ENCODE measurements around the gene GLT1D1.
"Not testable (repeated sequence)": the region's sequence is repeated elsewhere in the genome, so short reads cannot be mapped to it uniquely, and the experiment has no call there.

GLT1D1 gene

GRCh38 chr12:128852885-128853599 lies at the start of gene GLT1D1:
TSS of gene GLT1D1 (plus strand) at chr12:128853478. CDS start at chr12:128853582, 104 bp downstream.
- DNase-seq (ENCODE audit: low read depth) = no peak
- no peak within 1 kb of the TSS for H3K4me3 ChIP-seq (ENCODE audit: low read depth, low read length)

DNA sequence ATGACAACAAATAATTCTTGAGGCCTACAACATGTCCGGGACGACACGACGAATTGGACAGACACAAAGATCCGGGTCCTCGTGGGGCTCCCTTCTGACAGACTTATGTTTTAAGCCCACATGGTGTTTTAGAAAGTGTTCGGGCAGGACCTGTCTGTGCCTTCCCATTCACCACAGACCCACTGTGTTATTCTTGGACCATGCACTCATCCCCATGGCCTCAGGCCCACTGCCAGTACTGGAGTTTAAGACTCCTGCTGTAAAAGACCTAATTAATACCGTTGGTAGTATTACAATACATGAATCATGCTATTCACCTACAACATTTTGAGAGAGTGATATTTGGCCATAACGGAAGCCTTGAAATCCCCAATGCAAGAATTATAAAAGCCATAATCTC lies 49.5 kb upstream of the GLT1D1 start:
- no peak for DNase-seq (ENCODE audit: low read depth)
- H3K4me3 ChIP-seq (ENCODE audit: low read depth, low read length) = no peak overlapping the region

DNA sequence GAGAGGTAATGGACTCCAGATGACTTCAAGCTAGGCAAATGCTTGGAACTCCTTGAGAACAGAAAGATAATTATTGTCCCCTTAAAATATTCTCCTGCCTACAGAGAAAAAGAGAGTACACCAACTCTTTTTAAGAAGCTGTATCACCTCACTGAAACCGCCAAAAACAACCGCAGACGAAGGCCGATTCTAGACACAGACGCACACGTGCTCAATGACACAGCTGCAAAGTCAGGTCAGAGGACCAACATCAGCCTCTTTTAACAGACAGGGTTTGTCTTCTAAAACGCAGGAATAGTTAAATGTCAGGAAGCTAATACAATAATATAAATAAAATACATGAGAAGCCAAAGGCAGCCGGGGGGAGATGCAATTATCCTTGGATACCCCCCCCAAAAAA lies 48.5 kb upstream of the GLT1D1 start:
- no peak for DNase-seq (ENCODE audit: low read depth)
- no peak overlapping the region for H3K4me3 ChIP-seq (ENCODE audit: low read depth, low read length)

- DNase-seq (ENCODE audit: low read depth); H3K4me3 ChIP-seq (ENCODE audit: low read depth, low read length): not testable (repeated sequence)
These were observed 47.9 kb upstream of the GLT1D1 start for GRCh38 chr12:128805406-128805805.

GRCh38 chr12:128806573-128806972 lies 46.7 kb upstream of the GLT1D1 start:
- DNase-seq (ENCODE audit: low read depth) = no peak
- no peak overlapping the region for H3K4me3 ChIP-seq (ENCODE audit: low read depth, low read length)

- no peak for DNase-seq (ENCODE audit: low read depth)
- no peak overlapping the region for H3K4me3 ChIP-seq (ENCODE audit: low read depth, low read length)
These were observed 46.0 kb upstream of the GLT1D1 start for GRCh38 chr12:128807161-128807724.

GRCh38 chr12:128808651-128809050 lies 44.6 kb upstream of the GLT1D1 start:
- H3K4me3 ChIP-seq (ENCODE audit: low read depth, low read length) = no peak overlapping the region
- DNase-seq (ENCODE audit: low read depth) = no peak

- DNase-seq (ENCODE audit: low read depth) = no peak
These were observed 42.8 kb upstream of the GLT1D1 start for GRCh38 chr12:128810182-128811127.

GRCh38 chr12:128811806-128812205 lies 41.5 kb upstream of the GLT1D1 start:
- H3K4me3 ChIP-seq (ENCODE audit: low read depth, low read length) = no peak overlapping the region
- no peak for DNase-seq (ENCODE audit: low read depth)

More at GRCh38 chr12:128810182-128811127, 42.8 kb upstream of the GLT1D1 start:
- H3K4me3 ChIP-seq (ENCODE audit: low read depth, low read length) = no peak overlapping the region

- DNase-seq (ENCODE audit: low read depth) = no peak
- no peak overlapping the region for H3K4me3 ChIP-seq (ENCODE audit: low read depth, low read length)
These were observed 39.9 kb upstream of the GLT1D1 start for GRCh38 chr12:128813392-128813791.

DNA sequence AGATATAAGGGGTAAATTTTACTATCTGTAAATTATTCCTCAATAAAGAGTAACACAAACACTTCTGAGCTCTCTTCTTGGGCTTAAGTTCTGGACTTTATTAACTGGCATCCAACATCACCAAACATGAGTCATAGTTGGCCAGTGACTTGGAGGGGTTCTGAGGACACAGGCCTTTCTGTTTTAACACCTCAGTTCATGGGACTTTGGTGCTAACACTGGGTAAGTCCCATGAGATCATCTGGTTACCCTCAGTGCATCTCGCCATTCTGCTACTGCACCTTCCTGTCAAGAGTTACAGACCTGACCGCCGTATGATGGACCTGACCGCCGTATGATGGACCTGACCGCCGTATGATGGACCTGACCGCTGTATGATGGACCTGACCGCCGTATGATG lies 39.4 kb upstream of the GLT1D1 start:
- no peak overlapping the region for H3K4me3 ChIP-seq (ENCODE audit: low read depth, low read length)
- DNase-seq (ENCODE audit: low read depth) = no peak

GRCh38 chr12:128814411-128815261 lies 38.6 kb upstream of the GLT1D1 start:
- no peak for DNase-seq (ENCODE audit: low read depth)
- no peak overlapping the region for H3K4me3 ChIP-seq (ENCODE audit: low read depth, low read length)

DNA sequence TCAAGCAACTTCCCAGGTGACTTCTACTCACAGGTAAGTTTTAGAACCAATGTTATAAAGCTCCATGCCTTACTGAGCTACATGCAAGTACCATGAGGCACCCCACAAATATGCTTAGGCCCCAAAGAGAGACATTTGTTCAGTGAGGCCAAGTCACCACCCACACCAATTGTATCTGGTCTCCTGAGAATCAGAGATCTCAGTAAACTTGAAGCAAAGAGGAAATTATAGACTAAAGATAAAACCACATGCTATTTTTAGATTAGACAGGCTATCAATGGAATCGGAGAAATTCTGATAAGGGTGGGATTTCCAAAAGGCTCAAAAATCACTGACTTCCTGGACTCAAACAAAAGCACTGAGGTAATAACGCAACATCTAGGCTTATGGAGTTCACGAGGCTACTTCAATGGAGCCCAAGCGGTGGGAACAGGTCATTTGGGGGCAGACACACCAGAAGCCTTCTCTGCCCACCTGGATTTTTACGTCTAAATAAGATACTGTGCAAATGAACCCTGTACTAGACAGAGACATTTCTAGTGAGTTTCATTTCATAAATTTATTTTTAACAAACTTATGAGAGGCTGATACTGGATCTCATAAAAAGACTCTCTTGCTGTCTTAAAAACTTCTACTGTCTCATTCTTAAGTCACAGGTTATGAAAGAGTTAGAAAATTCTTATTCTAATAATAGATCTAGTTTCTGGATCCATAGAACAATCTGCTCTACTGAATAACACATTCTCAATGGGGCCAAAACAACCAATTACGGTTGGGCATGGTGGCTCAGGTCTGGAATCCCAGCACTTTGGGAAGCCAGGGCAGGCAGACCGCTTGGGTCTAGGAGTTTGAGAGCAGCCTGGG lies 37.3 kb upstream of the GLT1D1 start:
- no peak for DNase-seq (ENCODE audit: low read depth)
- no peak overlapping the region for H3K4me3 ChIP-seq (ENCODE audit: low read depth, low read length)

GRCh38 chr12:128816643-128816920 lies 36.7 kb upstream of the GLT1D1 start:
- no peak overlapping the region for H3K4me3 ChIP-seq (ENCODE audit: low read depth, low read length)
- DNase-seq (ENCODE audit: low read depth) = no peak

GRCh38 chr12:128817111-128818015 lies 35.9 kb upstream of the GLT1D1 start:
- no peak overlapping the region for H3K4me3 ChIP-seq (ENCODE audit: low read depth, low read length)
- peak; percentile 23 for DNase-seq (ENCODE audit: low read depth)

DNA sequence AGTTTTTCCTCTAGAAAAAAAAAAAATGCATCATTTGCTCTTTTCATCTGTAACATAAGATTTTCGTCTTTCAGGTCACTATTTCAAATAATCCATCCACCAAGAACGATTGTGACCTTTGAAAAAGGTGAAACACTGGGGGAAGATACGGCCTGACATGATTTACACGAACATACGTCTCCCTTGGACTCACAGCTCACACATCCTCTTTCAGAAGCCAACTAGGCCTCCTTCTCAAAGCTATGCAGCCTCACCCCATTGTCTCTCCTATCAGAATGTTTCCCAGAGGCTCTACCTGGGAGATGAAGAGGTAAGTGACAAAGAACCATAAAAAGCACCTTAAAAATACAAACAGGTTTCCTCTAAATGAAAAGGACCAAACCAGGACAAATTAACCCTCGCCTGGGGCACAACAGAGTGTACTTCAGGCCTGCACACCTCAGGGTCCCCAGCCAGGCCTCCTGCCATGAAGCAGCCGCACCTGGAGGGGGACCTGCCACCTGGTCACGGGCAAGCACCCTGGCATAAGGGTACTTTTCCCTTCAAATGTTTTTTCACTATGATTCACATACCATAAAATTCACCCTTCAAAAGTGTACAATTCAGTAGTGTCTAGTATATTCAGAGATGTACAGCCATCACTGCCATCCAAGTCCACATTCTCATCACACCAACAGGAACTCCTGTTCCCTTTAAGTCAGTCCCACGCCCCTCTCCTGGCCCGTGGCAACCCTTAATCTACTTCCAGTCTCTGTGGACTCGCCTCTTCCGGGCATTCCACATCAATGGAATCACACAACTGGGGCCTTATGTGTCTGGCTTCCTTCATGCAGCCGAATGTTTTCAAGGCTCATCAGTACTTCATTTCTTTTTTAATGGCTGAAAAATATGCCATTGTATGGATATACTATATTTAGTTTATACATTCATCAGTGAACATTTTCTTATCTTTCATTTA lies 34.9 kb upstream of the GLT1D1 start:
- no peak for DNase-seq (ENCODE audit: low read depth)

More for the DNA sequence above, 34.9 kb upstream of the GLT1D1 start:
- H3K4me3 ChIP-seq (ENCODE audit: low read depth, low read length) = no peak overlapping the region
